GM19463 (cell line): ENCODE measurements around the gene KIAA1671.
"Not testable (repeated sequence)": the region's sequence is repeated elsewhere in the genome, so short reads cannot be mapped to it uniquely, and the experiment has no call there.

Experiments
- ATAC-seq: cut with Tn5 transposase; IDR thresholded peaks from one replicate; pipeline ENCODE4 v1.9.1; 2021; ENCODE audit warnings: mild to moderate bottlenecking, moderate library complexity; ENCODE audit not compliant: unreplicated experiment

The KIAA1671 gene

GRCh38 chr22:25183949-25184619, 231.6 kb downstream of the KIAA1671 start:
- no peak for ATAC-seq

GRCh38 chr22:25186140-25186539, 233.6 kb downstream of the KIAA1671 start:
- ATAC-seq: no peak

GRCh38 chr22:25187469-25187868, 235.0 kb downstream of the KIAA1671 start:
- ATAC-seq: no peak

- no peak for ATAC-seq
Observed at GRCh38 chr22:25192406-25192805, 239.9 kb downstream of the KIAA1671 start.

- no peak for ATAC-seq
Observed at GRCh38 chr22:25193130-25193529, 240.6 kb downstream of the KIAA1671 start.

- ATAC-seq: no peak
Observed at GRCh38 chr22:25193548-25193947, 241.0 kb downstream of the KIAA1671 start.

GRCh38 chr22:25196326-25196725, 243.8 kb downstream of the KIAA1671 start:
- no peak for ATAC-seq

- ATAC-seq: no peak
Observed at GRCh38 chr22:25197340-25197739, 244.8 kb downstream of the KIAA1671 start.

GRCh38 chr22:25199731-25200520, 247.4 kb downstream of the KIAA1671 start, which contains the start of gene CRYBB3:
Gene CRYBB3, plus strand, starts transcription at chr22:25199858. Its CDS starts 1,539 bp downstream, at chr22:25201397.
- ATAC-seq: no peak

GRCh38 chr22:25200967-25201366, 248.5 kb downstream of the KIAA1671 start:
- no peak for ATAC-seq

- no peak for ATAC-seq
Observed at GRCh38 chr22:25201557-25202273, 249.2 kb downstream of the KIAA1671 start.

GRCh38 chr22:25202290-25202921, 249.9 kb downstream of the KIAA1671 start:
- ATAC-seq: no peak

GRCh38 chr22:25203082-25203481, 250.6 kb downstream of the KIAA1671 start:
- ATAC-seq: no peak

- not testable (repeated sequence) for ATAC-seq
Observed at GRCh38 chr22:25204547-25204946, 252.0 kb downstream of the KIAA1671 start.

- ATAC-seq: no peak
Observed at GRCh38 chr22:25205847-25206246, 253.3 kb downstream of the KIAA1671 start.

GRCh38 chr22:25206998-25207397, 254.5 kb downstream of the KIAA1671 start:
- no peak for ATAC-seq

- no peak for ATAC-seq
Observed at GRCh38 chr22:25207553-25208157, 255.1 kb downstream of the KIAA1671 start.

GRCh38 chr22:25208328-25208727, 255.8 kb downstream of the KIAA1671 start:
- no peak for ATAC-seq

GRCh38 chr22:25208743-25209505, 256.4 kb downstream of the KIAA1671 start:
- no peak for ATAC-seq

GRCh38 chr22:25210793-25211192, 258.3 kb downstream of the KIAA1671 start:
- no peak for ATAC-seq
